CD4-positive, alpha-beta T cell treated with Interleukin-1 beta for 1 hour (primary cell): ENCODE measurements around the gene AMER3.
"Not testable (repeated sequence)": the region's sequence is repeated elsewhere in the genome, so short reads cannot be mapped to it uniquely, and the experiment has no call there.

Source experiments
- DNase-seq, 2 donors: peaks; one replicate each; pipeline ENCODE4 v3.0.0-alpha.2; 2020 to 2022

The AMER3 gene

GRCh38 chr2:130755256-130756052, at the start of gene AMER3:
Gene AMER3, plus strand, starts transcription at chr2:130755540. Its CDS starts 6,533 bp downstream, at chr2:130762073.
- DNase-seq, result no peak

GRCh38 chr2:130714795-130715194, 40.5 kb upstream of the AMER3 start:
- DNase-seq, result not testable (repeated sequence)

- DNase-seq, result no peak
Observed at GRCh38 chr2:130720036-130720435, 35.3 kb upstream of the AMER3 start.

GRCh38 chr2:130720528-130720927, 34.8 kb upstream of the AMER3 start:
- no peak for DNase-seq

- no peak for DNase-seq
Observed at GRCh38 chr2:130724455-130724854, 30.9 kb upstream of the AMER3 start.

GRCh38 chr2:130726614-130727180, 28.6 kb upstream of the AMER3 start:
- no peak for DNase-seq

GRCh38 chr2:130727286-130727924, 27.9 kb upstream of the AMER3 start:
- peak; percentile 90 to 95 for DNase-seq

- DNase-seq, result peak; percentile 30 to 55
Observed at GRCh38 chr2:130728007-130728454, 27.3 kb upstream of the AMER3 start.

GRCh38 chr2:130728549-130729316, 26.6 kb upstream of the AMER3 start, which contains the start of gene GPR148:
Gene GPR148, plus strand, starts transcription at chr2:130729070. Its CDS starts 82 bp downstream, at chr2:130729152.
- DNase-seq, result no peak

- no peak for DNase-seq
Observed at GRCh38 chr2:130729322-130730299, 25.7 kb upstream of the AMER3 start.

GRCh38 chr2:130732257-130732656, 23.1 kb upstream of the AMER3 start:
- not testable (repeated sequence) for DNase-seq

- DNase-seq, result no peak
Observed at GRCh38 chr2:130735200-130735599, 20.1 kb upstream of the AMER3 start.

GRCh38 chr2:130736487-130736886, 18.9 kb upstream of the AMER3 start:
- DNase-seq, result no peak

- DNase-seq, result no peak
Observed at GRCh38 chr2:130737592-130737991, 17.7 kb upstream of the AMER3 start.

- DNase-seq, result no peak
Observed at GRCh38 chr2:130740671-130741070, 14.7 kb upstream of the AMER3 start.

- no peak for DNase-seq
Observed at GRCh38 chr2:130743278-130743677, 12.1 kb upstream of the AMER3 start.

GRCh38 chr2:130744287-130745117, 10.8 kb upstream of the AMER3 start:
- DNase-seq, result no peak

GRCh38 chr2:130749078-130749477, 6.3 kb upstream of the AMER3 start:
- DNase-seq, result no peak

- no peak for DNase-seq
Observed at GRCh38 chr2:130749641-130750040, 5.7 kb upstream of the AMER3 start.

- no peak for DNase-seq
Observed at GRCh38 chr2:130754811-130755210, 529 bp upstream of the AMER3 start.
